Astrocyte (in vitro differentiated cells and primary cell): ENCODE results near the gene IQGAP1.

ENCODE experiments used
- EZH2 ChIP-seq: IDR thresholded peaks from 2 replicates; pipeline ENCODE4 v1.6.1; 2012; ENCODE audit warnings: mild to moderate bottlenecking, low read length, inconsistent platforms; ENCODE audit not compliant: insufficient read depth
- TF ChIP-seq, protein P1 (sequence below): IDR thresholded peaks from 2 replicates; pipeline ENCODE4 v1.5.1; 2011; ENCODE audit warnings: low read depth, mild to moderate bottlenecking, inconsistent platforms, low read length, moderate library complexity; ENCODE audit not compliant: insufficient read depth

DNA sequence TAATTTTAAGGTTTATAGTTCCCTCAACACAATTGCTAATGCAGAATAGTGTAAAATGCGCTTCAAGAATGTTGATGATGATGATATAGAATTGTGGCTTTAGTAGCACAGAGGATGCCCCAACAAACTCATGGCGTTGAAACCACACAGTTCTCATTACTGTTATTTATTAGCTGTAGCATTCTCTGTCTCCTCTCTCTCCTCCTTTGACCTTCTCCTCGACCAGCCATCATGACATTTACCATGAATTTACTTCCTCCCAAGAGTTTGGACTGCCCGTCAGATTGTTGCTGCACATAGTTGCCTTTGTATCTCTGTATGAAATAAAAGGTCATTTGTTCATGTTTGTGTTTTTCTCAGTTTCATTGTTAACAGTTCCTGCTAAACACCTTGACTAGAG, 113.9 kb downstream of the IQGAP1 start:
- TF ChIP-seq, protein P1, sequence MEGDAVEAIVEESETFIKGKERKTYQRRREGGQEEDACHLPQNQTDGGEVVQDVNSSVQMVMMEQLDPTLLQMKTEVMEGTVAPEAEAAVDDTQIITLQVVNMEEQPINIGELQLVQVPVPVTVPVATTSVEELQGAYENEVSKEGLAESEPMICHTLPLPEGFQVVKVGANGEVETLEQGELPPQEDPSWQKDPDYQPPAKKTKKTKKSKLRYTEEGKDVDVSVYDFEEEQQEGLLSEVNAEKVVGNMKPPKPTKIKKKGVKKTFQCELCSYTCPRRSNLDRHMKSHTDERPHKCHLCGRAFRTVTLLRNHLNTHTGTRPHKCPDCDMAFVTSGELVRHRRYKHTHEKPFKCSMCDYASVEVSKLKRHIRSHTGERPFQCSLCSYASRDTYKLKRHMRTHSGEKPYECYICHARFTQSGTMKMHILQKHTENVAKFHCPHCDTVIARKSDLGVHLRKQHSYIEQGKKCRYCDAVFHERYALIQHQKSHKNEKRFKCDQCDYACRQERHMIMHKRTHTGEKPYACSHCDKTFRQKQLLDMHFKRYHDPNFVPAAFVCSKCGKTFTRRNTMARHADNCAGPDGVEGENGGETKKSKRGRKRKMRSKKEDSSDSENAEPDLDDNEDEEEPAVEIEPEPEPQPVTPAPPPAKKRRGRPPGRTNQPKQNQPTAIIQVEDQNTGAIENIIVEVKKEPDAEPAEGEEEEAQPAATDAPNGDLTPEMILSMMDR = no peak
- no peak for TF ChIP-seq EZH2
